Hematopoietic multipotent progenitor cell treated with erythropoietin and hydrocortisone succinate and interleukin-3 and kit ligand, for 17 days (in vitro differentiated cells): ENCODE measurements around the gene EPN1.

Experiments used
- DNase-seq: peaks from one replicate; pipeline ENCODE4 v3.0.0-alpha.2; 2015; ENCODE audit warnings: low spot score

The EPN1 gene

DNA sequence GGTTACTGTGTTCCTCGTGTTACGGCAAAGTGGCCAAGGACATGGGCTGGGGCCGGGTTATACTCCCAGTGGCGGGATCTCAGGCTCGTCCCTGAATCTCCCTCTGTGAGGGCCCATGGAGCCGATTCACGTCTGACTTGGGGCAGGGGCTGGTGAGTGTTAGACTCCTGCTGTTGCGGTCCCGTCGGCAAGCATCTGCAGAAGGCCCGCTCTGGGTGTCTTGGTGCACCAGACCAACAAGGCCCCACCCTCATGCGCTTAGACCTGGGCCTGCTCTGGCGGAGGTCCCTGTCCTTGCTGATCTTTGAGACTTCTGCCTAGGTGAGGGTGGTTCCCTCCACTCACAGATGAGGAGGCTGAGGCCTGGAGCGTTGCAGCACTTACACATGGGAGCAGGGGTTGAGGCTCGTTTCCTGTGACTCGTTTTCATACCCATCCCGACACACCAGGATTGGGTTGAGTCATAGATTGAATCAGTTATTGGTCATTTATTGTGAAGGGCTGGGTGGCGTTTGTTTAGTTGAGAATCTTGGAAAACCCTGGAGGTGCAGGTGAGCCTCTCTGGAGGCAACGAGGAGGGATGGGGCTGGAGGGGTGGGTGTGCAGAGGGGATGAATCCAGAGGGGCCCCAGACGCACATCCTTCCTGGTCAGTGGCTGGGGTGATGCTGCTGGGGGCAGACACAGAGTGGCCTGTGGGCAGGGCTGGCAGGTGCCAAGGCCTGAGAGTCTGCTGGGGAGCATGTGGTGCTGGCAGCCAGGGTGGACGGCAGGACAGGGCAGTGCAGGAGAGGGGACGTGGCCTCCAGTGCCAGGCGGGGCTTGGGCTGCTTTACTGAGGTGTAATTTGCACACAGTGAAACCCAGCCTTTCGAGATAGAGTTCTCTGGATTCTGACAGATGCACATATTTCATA is 4.6 kb downstream of the EPN1 start:
- no peak for DNase-seq

DNA sequence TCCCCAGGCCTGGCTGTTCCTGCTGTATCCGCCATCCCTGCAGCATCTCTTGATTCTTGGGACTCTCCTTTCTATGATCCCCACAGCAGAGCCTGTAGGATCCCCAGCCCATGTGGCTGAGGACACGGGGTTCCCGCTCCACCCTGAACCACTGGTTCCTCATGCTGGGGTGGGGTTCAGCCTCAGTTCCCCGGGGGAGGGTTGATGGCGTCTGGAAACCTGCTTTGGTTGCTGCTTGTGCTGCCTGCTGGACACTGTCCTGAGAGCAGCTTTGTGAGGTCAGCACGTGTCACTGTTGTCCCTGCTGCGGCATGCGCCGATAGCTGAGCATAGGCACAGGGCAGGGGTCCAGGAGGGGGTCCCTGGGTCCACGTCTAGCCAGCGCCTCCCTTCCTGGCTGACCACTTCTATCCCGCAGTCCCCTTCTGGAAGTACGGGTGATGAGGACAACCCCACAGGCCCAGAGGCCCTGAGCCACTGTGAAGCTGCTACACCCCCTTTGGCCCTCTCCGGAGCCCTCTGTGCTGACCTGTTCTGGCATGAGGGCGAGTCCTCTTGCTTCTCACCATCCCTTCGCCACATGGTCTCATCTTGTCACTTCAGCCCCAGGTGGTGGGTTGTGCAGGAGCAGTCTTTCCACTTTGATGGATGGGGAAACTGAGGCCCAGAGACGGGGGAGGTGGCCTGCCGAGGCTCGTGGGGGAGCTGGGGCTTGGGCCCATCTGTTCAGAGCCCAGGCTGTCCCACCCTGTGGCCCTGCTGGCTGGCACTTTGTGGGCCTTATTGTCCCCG is 5.5 kb downstream of the EPN1 start:
- DNase-seq = no peak

DNA sequence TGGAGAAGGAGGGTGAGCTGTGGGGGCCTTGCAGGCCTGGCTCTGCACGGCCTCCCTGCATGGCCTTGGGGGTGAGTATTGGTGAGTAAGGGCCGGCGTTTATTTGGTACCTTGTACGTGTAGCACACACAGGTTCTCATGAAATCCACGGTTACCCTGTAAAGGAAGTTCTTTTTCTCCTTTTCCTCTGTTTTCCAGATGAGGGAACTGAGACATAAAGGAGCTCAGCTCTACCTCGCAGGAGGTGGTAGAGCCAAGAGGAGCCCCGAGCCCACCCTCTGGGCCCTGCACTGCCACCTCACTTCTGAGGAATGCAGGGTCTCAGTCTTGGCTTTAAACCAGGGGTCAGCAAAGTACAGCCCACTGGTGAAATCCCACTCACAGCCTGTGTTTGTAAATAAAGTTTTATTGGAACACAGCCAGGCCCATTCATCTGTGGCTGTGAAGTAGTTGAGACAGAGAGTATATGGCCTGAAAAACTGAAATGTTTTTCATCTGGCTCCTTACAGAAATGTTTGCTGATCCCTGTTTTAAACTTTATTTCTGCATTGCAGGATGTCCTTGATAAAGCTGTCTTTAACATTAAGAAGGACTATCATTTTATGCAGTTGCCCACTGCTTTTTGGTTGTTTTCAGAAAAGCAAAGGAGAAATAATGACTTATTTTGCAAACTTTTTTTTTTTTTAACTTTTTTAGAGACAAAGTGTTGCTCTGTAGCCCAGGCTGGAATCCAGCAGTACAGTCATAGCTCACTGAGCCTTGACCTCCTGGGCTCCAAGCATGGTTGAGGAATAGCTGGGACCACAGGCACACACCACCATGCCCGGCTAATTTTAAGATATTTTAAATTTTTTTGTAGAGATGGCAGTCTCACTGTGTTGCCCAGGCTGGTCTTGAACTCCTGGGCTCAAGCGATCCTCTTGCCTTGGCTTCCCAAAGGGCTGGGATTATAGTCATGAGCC is 6.4 kb downstream of the EPN1 start:
- no peak for DNase-seq

DNA sequence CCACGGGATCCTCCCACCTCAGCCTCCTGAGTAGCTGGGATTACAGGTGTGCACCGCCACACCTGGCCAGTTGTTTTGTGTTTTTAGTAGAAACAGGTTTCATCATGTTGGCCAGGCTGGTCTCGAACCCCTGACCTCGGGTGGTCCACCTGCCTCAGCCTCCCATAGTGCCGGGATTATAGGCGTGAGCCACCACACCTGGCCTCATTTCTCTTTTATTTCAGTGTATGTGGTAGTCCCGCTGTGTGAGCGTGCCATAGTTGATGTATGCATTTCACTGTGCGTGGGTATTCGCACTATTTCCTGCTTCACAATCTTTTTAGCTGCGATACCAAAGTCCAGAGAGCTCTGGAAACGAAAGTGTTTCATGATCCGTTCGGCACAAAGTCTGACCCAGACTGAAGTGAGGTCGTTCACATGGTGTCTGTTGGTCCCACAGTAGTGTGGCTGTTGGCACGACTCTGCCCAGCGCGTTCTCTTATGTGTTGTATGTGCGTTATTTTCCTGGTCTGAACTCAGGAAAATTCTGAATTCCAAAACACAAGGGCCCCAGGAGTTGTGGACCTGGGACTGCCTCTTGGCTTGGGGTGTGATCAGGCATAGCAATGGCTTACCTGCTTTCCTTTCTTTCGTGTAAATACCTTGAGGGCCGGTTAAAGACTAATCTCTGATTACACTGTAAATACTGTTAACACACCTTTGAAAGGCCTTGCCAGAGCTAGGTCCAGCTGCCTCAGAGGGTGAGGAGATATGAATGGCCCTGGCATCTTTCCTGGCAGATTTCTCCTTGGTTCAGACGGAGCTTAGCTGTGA is 8.6 kb downstream of the EPN1 start:
- no peak for DNase-seq

DNA sequence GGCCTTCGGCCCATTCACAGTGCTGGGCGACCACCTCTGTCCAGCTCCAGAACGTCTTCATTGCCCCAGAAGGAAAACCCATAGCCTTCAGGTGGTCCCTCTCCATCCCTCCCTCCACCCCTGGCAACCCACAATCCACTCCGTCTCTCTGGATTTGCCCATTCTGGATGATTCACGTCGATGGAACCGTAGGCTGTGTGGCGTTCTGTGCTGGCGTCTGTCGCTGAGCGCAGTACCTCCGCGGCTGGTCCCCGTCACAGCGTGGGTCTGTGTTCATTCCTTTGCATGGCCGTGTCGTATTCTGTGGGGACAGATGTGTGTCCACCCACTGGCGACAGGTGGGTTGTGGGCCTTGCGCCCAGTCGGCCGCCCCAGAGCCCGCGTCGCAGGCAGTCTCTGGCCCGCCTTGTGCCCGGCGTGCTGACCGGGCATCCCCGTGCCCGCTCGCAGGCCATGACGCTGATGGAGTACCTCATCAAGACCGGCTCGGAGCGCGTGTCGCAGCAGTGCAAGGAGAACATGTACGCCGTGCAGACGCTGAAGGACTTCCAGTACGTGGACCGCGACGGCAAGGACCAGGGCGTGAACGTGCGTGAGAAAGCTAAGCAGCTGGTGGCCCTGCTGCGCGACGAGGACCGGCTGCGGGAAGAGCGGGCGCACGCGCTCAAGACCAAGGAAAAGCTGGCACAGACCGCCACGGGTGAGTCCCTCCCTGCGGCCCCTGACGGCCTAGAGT is 10.1 kb downstream of the EPN1 start:
- no peak for DNase-seq

DNA sequence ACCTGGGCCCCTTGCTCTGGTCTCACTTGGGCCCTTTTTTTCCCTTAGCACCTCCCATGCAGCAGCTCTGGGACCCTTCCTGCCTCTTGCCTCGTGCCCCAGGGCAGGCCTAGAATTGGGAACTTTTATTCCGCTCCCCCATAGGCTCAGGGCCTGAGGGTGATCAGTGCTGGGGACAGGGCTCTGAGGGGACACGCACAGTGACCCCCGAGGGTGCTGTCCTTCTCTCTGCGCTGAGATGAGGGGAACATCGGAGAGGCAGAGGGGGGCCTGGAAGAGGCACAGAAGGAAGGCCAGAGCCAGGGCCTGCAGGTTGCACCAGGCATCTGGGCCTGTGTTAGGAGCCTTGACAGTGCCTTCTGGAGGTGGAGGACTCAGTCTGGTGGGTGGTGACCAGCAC is 10.8 kb downstream of the EPN1 start:
- no peak for DNase-seq

DNA sequence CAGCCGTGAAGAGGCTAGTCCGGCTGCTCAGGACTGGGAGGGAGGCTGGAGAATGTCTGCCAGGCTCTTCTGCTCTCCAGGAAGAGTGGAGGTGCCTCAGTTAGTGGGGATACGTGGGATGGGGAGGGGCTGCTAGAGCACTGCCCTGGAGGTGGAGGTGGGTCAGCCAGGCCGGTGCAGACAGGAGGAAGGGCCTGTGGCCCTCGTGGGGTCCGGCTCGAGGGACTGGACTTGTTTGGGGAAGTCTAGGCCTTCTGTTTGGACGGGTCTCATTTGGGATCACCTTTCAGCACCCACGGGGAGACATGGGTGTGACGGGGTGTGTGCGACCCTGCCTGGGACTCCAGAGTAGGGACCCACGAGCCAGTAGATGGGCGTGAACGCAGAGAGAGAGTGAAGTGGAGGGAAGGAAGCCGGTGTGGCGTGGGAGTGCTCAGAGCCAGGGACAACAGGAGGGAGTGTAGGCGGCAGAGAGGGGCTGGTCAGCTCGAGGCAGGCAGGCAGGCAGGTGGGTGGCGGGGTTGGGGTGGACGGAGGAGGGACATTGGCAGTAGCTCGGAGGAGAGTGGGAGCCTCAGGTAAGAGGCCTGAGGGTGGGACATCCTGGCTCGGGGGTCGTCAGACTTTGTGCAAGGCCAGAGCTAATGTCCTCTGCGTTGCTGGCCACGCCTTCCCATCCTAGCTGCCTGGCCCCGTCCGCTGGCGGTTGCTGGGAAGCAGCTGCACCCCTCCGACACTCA is 11.5 kb downstream of the EPN1 start:
- DNase-seq = no peak

DNA sequence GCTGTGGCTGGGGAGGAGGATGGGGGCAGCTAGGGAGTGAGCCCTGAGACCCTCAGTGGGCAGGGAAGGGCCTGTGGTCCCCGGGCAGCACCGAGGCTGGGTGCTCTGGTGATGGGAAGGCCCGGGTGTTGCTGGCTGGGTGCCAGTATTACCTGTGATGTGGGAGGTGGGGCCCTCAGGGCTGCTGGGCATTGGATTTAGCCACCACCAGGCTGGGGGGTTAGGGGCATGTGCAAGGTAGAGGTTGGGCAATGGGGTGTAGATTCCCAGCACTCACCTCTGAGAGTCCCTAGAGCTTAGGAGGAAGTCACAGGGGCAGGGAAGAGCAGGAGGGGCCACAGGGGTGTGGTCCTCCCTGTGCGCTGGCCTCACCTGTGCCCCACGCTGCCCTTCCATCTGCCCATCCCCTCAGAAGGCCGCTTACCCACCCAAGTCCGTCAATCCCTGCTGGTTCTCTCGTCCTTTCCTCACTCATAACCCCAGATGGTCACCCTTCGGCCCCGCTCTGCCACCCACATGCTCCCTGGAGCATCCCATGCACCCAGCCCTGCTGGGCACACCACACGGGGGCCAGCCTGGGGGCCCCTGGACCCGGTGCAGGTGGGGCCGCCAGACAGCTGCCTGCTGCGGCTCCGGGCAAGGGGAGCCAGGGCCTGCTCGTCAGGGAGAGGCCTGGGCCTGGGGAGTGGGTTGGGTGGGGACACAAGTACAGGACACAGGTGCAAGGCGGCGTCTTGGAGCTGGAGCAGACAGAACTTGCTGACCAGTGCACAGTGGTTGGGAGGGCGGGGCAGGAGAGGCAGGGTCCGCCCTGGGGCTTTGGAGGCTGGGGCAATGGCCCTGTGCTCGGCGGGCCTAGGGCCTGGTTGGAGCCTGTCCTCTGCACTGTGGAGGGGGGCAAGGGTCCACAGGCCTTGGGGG is 12.5 kb downstream of the EPN1 start:
- DNase-seq = no peak

DNA sequence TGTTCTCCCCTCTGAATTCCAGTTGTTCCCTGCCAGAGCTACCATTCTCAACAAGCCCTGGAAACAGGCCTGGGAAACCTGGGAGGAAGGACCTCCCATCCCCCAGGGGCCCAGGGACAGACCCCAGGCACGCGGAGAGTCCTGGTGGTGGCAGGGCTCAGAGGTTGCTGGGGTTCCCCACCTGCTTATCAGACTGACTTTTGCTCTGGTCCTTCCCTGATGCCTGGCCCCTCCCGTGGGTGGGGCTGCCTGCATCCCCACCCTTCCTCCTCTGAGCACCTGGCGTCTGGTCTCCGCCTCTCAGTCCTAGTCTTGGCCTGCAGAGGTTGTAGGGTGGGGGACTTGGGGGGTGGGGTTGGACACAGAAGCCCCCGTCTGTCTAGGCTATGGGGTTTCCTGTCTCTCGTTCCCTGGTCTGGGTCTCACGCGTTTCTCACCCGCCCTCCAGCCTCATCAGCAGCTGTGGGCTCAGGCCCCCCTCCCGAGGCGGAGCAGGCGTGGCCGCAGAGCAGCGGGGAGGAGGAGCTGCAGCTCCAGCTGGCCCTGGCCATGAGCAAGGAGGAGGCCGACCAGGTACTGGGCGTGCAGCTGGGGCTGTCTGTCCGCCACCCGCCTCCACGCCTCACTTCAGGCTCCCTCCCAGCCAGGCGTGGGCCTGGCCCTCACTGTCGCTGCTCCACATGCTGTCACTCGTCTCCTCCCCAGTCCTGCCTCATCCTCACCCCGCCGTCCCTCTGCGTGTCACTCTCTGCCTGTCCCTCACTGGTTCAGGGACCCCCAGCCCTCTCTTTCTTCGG is 13.6 kb downstream of the EPN1 start:
- DNase-seq = peak; percentile 38

DNA sequence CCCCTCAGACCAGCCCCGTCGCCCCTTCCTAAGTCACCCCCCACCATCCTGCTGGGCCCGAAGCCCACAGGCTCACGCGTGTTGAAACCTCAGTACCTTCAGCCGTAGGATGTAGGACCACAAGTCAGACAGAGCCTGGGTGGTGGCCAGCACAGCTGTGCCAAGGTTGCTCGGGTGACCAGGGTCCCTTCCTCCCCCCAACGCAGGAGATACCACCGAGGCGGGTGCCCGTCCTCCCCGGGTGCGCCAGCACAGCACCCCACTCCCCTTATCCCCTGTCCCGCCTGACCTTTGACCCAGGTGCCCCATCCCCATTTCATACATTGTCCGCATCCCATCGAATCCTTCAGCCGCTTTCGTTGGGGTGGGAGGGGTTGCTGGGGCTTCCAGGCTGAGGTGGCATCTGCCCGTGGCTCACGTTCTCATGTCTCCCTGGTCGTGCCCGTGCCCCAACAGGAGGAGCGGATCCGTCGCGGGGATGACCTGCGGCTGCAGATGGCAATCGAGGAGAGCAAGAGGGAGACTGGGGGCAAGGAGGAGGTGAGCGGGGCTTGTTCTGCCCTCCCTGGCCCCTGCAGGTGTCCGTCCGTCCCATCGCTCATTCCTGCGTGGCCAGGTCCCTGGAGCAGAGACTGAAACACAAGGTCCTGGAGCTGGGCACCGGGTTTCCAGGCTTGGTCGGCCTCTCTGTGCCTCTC is 14.5 kb downstream of the EPN1 start:
- no peak for DNase-seq

DNA sequence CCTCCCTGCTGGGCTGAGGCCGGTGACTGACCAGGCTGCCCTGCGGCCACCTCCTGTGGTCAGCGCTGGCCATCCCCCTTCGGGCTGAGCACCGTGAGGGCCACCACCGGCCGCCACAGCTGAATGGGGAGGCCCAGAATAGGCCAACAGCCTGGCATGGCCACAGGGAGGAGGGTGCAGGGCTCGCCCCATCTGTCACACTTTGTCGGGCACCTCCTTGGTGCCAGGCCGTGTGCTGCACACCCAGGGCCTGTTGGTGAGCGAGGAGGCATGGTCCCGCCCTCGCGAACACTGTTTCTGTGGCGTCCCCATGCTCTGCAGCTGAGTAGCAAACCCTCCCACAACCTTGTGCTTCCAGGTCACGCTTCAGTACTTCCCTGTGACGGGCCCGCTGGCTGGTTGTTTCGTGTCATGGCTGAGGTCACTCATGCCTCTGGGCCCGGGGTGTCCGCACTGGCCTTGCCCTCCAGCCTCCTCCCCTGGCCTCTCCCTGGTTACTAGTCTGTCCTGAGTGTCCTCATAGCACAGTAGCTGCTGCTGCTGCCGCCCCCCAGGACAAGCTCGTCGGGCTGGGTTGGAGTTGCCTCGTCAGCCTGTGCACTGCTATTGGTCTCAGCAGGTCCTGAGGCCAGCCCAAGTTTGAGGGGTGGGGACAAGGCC is 15.2 kb downstream of the EPN1 start:
- DNase-seq = no peak

DNA sequence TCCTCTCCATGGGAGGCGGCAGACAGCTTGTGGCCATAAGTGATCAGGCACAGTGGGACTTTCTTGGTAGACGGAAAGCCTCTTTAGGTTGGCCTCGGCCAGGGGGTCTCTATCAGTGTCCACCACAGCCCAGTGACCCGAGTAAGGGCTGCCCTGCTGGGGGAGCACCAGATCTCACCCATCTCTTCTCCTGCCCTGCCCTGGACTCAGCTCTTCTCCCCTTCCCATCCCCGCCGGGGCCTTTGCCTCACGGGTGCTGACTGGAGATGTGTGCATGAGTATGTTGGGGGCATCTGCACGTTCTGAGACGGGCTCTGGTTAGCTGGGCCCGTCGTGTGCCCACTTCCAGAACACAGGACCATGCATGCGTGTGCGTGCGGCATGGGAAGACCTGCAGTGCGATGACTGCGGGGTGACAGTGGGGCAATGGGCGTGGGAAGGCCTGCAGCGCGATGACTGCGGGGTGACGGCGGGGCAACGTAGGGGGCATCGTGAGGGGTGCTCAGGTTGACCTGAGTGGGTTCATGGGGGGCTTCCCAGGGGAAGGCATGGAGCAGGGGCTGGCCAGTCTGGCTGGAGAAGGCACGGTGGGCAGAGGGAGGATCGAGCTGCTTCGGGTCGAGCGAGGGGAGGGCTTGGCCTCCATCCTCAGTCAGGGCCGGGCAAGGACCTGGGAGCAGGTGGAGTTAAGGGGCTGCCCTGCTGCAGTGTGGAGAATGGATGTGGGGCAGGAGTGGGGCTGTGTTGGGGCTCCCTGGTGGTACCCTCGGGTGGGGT is 15.9 kb downstream of the EPN1 start:
- DNase-seq = no peak

DNA sequence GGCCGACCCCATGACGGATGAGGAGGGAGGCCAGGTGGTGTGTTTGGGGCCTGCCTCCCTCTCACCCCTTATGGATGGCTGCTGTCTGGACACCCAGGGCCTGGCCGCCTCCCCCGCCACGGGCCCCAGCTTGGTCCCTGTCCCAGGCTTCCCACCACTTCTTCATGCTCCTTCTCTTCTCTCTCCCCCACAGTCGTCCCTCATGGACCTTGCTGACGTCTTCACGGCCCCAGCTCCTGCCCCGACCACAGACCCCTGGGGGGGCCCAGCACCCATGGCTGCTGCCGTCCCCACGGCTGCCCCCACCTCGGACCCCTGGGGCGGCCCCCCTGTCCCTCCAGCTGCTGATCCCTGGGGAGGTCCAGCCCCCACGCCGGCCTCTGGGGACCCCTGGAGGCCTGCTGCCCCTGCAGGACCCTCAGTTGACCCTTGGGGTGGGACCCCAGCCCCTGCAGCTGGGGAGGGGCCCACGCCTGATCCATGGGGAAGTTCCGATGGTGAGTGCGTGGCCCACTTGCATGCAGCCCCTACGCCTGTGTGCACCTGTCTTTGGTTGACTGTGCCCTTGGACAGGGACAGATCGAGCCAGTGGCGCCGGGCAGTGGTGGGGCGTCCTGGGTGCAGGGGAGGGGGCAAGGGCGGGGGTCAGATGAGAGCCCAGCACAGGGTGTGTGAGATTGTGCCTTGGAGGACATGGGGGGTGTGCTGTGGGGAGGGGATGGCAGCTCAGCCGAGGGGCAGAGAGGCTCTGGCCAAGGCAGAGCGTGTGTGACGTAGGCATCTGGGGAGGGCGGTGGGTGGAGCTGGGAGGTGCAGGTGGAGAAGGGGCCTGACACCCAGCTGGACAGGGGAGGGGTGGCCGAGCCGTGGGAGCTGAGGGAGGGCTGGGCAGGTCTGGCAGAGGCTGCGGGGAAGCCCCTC is 16.8 kb downstream of the EPN1 start:
- DNase-seq = no peak

DNA sequence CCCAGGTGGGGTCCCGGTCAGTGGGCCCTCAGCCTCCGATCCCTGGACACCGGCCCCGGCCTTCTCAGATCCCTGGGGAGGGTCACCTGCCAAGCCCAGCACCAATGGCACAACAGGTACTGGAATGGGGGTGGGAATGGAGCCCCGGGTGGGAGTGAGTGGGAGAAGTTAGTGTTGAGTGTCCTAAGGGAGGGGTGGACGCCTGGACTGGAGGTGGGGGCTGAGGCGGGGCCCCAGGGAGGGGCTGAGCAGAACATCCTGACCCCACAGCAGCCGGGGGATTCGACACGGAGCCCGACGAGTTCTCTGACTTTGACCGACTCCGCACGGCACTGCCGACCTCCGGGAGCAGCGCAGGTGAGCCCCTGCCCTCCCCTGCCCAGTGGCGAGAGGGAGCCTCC is 17.7 kb downstream of the EPN1 start:
- DNase-seq = no peak
